CD4-positive, alpha-beta T cell treated with Interleukin-17A for 4 hours (primary cell): ENCODE data around the gene DGKQ.

Experiments
- DNase-seq: peaks from one replicate; pipeline ENCODE4 v3.0.0-alpha.2; 2020; ENCODE audit warnings: mixed read lengths

The DGKQ gene

DNA sequence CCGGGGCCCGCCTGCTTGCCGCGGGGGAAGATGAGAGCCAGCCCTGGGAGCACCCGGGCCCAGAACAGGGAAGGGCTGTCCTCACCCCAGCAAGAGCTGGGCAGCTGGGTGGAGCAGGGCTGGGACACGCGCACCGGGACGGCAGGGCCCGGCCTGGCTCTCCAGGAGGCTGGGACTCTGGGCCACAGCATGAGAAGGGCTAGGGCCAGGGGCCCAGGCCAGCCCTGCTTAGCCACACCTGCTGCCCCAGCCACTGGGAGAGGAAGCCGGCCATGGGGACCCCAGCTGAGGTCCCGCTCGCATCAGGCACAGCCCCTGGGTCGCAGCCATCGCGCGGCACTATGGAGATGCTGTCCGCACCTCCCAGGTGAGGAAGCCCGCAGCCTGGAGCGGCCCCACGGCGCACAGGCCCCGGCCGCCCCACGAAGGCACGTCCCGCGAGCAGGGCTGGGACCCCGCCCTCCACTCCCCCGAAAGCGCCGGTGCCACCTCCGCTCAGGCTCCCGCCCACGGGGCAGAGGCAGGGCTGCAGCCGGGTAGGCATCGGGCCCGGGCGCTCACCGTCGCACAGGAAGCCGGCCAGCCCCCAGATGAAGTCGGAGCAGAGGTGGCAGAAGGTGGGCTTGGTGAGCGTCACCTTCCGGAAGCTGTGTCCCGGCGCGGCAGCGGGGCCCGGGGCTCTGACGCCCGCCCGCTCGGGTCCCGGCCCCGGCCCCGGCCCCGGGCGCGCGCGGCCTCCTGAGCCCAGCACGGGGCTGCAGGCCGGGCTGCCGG, 531 bp downstream of the DGKQ start:
- DNase-seq, result peak; percentile 71

DNA sequence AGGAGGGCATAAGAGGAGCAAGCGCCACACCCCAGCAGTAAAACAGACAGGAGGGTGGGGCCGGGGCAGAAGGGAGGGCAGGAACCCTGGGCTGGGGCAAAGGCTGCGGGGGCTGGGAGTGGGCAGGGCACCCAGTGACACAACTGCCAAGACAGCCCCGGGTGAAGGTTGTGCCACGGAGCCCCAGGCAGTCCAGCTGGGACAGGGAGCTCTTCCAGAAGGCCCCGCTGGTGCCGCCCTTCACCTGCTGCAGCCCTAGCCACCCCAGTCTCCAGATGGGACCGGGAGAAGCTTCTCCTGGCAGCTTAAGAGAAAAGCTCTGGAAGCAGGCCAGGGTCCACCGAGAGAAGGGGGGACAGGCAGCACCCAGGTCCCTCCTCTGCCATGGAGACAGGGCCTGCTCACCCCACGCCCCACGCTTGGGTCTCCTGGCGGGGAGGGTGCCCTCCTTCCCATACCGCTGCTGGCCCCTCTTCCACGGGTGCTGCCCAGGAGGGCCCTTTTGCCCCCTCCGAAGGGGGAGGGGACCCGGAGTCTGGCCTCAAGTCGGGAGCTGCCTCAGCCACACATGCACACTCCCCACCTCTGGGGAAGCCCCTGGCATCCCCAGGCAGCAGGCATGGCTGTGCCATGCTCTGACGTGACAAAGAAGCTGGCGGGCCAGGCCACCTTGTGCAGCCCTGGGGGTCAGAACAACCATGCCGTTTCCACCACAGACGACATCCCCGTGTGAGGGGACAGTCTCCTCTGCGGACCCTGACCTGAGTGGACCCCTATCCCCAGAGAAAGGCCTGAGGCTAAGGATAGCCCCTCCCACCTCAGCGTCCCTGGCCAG, 1.5 kb downstream of the DGKQ start:
- DNase-seq, result no peak

DNA sequence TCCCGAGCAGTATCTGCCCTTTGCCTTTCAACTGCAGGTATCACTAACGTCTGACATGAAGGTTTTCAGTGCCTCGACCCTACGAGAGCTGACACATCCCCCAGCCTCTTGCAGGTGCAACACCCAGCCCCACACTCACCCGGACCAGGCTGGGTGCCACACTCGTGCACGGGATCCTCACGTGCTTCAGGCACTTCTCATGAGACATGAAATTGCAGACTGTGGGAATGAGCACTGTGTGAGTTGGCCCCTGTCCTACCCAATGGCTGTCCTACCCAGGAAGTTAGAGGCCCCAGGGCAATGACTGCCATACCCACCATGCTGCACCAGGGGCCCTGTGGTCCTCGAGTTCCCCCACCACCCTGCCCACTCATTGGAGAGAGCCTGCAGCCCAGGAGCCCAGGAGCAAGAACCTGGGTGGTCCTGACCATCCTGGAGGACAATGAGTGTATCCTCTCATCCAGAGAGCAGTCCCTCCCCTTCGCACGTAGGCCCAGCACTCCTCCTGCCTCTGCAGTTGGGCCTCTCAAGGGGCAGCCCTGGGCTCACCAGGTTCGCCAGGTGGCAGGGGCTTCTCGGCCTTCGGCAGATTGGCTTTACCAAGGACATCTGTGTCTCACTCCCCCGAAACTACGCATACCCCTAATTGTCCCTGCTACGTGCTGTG, 2.4 kb downstream of the DGKQ start:
- no peak for DNase-seq

DNA sequence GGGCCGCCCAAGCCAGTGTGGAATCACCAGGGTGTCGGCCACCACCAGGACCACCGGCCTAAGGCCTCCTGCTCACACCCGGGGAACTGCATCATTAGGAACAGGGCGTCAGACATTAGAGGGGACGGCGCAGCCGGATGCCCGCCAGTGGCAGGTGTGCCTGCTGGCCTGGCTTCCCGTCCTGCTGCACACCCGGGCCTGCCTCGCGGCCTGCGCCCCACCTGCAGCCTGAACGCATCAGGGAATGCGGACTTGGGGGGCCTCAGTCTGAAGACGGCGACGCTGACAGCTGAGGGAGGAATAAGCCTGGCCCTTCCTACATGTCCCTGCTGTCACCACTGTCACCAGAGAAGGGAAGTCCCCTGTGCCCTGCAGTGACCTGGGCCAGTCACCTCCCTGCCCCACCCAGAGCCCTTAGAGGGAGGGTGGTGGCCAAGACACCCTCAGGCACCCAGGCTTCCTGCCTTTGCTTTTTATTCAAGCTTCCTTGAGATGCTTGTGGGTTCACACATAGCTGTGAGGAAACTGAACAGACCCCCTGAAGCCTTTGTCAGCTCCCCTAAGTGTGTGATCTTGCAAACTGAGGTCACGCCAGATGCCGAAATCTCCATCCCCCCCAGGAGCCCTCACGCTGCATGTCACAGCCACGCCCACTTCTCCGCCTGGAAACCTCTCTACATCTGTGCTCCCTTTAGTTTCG, 3.2 kb downstream of the DGKQ start:
- DNase-seq, result no peak

DNA sequence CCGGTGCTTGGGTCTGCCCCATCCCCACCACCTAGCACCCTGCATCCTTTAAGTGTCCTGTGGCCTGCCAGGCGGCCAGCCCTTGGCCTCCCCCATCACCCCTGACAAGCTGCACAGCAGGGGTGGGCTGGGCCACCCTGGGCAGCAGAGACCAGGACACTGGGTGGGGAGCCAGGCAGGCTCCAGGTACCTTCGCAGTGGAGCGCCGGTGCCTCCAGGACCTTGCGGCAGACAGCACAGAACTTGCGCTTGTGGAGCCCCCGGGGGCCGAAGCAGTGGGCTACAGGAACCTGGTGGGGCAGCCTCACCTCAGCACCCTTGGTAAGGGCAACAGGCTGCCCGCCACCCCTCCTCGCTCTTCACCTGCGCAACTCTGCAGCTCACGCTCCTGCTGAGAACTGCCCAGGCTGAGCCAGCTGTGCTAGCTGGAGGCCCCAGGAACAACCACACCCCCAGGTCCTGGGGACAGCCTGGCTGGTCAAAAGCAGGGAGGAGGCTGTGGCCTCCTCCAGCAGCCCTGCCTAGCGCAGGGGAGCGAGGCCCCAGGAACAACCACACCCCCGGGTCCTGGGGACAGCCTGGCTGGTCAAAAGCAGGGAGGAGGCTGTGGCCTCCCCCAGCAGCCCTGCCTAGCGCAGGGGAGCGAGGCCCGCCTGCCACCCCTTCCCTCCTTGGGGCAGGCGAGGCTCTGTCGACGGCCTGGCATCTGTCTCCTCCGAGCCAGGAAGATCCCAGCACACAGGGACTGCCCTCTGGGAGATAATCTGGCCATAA, 4.6 kb downstream of the DGKQ start:
- DNase-seq, result no peak

DNA sequence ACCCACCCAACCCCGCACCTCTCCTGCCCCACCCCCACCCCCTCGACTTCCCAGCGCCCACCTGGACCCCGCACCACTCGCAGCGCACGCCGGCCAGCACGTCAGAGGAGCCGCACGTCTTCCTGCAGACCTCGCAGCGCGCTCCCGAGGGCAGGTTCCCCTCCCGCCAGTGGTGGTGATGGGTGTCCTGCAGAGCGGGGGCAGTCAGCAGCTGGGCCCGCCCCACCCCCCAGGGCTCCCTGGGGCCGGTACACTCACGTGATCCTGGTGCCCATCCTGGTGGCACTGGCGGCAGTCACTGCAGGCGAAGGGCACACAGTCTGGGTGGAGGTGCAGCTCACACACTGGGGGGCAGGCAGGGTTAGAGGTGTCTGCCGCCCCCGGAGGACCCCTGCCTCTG, 5.1 kb downstream of the DGKQ start:
- no peak for DNase-seq

DNA sequence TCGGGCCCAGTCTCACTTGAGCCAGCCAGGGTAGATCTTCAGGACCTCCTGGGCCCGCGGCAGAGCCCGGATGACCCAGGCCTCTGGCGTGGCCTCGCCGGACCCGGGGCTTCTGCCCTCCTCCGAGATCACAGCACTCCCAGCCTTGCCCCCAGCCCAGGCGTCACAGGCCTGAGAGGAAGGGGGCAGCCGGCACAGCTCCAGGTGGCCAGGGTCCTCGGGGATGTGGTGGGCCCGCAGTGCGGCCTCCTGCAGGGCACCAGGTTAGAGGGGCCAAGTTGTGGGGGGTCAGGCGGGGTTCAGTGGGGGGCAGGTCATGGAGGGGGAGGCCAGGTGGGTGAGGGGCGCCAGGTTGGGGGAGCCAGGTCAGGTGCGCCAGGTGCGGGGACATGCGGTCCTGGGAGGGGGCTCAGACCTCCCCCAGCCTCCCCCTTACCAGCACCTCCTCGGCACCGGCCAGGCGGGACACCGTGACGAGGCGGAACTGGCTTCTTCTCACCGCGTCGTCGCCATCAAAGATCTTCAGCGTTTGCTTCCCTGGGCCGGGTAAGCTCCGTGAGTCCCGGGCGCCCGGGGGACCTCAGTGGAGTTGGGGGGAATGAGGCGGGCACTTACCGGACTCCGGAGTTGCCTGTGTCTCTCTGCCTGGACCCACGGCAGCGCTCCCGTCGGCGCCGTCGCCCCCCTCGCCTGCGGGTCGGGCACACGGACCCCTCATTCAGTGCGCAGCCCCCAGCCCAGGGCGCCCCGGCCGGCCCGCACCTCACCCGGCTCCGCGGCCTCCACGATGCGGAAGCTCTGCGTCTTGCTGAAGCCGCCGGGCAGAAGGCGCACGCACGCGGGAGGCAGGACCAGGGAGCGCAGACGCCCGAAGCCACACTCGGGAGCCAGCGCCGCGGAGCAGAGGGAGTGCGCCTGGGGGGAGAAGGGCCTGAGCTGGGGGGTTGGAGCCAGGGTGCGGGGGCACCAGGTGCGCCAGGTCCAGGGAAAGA, 6.0 kb downstream of the DGKQ start:
- DNase-seq, result no peak

DNA sequence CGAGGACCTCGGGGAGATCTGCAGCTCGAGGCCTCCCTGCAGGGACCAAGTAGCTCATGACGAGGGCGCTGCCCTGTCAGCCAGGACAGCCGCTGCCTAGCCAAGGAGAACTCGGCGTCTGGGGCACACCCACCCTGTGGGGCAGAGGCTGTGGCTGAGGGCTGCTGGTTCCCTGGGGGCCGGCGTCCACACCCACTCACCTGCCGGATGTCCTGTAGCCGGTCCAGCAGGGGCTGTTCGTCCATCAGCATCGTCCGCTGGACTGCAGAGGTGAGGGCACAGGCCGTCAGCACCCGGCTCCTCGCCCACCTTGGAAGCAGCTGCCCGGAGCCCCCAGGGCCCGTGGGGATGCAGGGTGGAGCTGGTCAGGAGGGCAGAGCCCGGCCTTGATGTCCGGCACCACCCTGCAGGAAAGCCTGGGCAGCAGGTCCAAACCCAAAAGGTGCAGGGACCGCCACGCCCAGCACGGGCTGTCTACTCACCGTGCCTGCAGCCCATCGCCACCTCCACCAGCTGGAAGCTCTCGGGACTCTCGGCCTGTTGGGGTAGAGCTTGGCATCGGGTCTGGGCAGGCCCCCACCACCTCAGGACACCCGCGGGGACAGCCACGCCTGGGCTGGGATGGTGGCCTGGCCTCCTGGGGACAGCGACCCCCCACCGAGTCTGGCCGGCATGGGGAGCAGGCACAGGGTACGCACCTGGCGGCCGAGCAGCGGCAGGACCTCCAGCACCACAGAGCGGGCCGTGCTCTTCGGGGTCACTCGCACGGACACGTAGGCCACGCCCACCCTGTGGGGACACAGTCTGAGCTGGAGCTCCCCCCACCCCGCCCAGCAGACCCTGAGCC, 6.9 kb downstream of the DGKQ start:
- no peak for DNase-seq

DNA sequence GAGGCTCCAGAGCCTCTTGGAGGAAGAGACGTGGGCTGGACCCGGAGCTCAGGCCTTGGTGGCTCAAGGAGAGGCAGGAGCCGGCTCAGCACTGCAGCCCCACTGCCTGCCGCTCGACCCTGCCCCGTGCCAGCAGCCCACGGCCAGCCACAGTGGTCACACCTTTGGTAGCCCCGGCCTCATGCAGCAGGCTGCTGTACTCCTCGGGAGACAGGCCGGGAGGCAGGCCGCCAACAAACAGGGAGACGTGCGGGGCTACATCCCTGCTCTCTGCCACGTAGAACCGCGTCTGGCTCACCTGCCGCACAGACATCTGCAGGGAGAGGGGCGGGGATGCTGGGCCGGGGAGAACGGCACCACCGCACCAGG, 7.6 kb downstream of the DGKQ start:
- DNase-seq, result no peak

DNA sequence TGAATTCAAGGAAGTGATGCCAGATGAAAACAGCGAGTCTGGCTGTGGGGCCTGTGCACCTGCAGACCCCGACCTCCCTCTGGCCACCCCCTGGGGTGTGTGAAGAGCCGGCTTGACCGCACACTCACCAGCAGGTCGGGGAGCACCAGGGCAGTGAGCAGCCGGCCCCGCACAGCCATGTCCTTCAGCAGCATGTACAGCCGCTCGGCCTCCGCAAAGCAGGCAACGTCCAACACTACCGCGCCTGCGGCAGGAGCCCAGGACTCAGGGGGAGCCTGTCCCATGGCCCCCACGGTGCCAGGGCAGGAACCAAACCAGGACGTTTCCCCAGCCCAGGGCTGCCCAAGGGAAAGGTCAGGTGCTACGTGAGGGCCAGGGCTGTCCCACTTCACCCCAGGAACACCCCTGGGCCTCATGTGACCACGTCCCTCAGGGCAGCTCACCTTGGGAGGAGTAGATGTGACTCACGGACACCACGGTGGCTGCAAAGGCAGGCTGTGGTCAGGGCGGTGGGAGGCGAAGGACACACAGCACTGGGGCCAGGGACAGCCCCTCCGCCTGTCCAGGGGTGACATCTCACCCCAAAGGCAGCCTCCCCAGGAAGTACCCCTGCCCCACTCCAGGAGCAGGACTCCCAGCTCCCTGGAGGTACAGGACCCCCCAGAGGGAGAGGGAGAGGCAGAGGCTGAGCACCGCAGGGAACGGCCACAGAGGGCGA, 8.2 kb downstream of the DGKQ start:
- DNase-seq, result no peak

DNA sequence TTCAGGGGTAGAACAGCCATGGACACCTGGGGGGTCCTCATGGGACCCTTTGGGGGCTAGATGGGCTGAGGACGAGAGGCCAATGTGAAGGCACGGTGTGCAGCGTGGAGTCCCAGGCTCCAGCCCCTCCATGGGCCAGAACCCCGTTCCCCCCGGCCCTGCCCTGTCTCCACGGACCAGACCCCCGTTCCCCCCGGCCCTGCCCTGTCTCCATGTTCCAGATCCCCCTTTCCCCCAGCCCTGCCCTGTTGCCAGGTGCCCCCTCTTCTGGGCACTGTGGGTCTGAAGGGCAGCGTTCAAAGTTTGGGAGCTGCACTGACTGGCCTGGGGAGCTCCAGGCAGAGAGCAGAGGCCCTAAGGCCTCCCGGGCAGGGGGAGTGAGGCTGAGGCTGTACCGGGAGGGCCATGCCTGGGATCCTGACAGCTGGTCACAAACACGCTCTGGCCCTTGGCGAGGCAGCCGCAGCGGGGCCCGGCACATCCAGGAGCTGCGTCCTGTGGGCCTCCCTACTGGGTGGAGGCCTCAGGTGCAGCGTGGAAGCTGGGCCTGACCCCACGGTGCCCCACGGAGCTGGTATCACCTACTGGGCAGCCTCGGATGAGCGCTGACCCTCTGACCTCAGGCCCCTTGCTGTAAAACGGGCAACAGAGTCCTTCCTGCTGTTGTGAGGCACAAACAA, 8.9 kb downstream of the DGKQ start:
- DNase-seq, result no peak

DNA sequence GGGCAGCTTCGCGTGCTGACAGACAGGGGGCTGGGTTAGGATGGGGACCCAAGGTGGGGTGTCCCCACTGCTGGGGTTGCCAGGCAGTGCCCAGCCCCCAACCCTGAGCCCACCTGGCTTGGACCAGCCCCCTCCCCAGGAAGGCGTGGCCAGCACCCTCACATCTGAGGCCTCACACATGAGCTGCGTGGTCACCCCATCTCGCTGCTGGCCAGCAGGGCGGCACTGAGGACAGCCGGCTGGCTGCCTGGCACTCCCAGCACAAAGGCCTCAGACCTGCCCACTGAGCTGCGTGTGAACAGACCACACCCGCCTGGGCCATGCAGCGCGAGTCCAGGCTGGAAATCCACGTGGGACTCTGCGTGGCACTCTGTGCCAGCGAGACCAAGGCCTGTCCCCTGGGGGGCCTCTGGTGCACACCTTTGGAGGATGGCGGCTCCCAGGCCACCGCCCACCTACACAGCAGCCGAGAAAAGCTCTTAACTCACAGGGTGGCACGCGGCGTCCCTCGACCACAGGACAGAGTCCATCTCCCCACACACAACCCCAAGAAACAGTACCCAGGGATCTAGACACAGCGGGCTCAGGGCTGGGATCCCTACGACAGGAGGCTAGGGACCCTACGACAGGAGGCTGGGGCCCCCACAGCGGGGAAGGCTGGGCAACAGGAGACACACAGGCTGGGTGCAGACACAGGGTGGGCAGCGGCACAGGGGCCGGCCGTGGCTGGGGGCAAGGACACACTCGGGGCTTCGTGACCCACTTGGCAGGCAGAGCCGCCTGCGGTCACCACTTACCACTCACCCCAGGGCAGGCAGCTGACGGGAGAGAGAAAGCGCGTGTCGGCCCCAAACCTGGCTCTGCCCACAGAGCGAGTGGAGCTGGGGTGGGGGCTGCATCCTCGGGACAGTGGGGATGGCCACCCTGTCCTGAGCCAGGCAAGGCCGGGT, 9.8 kb downstream of the DGKQ start:
- DNase-seq, result no peak

DNA sequence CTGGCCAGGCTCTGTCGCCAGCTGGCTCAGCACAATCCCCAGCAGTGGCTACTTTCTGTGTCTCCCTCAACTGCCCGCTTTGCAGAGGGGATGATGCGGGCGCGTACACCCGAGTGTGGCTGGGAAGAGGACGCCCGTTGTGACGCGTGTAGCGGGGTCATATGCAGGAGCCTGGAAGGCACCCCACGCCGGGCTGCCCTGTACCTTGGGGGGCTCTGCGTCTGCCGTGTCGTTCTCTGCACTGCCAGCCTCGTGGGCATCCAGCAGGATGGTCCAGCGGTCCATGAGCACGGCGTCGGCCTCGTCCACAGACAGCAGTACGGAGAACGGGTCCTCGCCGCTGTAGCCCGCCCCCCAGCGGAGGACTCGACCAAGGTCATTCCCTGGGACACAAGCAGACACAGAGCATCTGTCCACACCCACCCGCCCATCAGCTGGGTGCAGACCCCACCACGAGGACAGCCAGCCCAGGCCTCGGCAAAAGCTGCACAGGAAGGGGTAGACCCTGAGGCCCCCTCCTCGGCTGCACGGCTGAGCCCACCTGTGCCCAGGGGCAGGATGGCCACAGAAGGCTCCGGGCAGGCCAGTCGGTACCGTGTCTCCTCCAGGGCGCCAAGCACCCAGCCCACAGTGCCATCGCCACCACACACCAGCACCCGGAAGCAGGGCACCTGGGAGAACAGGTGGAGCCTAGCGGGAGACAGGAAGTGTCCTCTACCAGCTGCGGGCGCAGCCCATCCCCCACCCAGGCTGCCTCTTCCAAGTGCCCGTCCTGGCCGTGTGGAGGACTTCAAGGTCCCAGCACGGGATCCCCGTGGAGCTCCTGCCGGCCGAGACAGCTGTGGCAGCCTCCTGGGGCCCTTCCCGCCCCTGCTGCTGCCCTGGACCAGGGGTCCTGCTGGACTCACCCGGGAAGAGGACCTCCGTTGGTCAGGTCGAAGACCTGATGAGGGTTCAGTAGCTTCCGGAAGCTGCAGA, 10.8 kb downstream of the DGKQ start:
- DNase-seq, result no peak

DNA sequence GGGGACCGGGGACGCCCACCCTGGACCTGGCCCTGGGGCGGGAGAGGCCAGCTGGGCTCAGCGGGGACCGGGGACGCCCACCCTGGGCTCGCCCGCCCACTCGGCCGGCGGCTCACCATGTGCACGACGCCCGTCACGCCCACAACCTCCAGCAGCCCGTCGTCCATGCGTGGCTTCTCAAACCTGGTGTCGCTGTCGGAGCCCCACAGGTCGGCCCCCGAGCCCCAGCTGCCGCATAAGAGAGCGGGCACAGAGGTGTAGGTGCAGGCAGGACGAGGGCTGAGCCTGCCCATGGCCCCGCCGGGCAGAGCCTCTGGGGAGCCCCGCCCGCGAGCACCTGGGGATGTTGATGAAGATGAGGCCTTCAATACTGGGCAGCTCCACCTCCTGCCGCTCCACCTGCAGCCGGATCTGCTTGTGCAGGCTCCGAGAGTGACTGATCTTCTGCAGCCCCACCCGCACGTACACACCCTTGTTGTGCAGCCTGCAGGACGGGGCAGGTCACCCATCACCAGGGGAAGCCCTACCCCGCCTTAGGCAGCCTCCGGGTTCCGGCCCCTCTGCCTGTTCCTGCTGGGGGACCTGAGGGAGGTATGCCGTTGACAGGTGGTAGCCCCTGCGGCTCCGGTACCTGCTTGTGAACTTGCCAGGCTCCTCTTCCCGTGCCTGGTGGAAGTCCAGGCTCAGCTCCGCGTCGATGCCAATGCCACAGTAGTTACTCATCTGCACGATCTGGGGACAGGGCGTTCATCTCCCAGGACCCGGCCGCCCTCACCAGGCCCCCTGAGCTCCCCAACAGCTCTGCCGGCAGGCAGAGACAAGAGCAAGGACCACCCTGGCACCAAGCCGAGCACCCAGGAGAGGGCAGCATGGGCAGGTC, 11.8 kb downstream of the DGKQ start:
- DNase-seq, result no peak

DNA sequence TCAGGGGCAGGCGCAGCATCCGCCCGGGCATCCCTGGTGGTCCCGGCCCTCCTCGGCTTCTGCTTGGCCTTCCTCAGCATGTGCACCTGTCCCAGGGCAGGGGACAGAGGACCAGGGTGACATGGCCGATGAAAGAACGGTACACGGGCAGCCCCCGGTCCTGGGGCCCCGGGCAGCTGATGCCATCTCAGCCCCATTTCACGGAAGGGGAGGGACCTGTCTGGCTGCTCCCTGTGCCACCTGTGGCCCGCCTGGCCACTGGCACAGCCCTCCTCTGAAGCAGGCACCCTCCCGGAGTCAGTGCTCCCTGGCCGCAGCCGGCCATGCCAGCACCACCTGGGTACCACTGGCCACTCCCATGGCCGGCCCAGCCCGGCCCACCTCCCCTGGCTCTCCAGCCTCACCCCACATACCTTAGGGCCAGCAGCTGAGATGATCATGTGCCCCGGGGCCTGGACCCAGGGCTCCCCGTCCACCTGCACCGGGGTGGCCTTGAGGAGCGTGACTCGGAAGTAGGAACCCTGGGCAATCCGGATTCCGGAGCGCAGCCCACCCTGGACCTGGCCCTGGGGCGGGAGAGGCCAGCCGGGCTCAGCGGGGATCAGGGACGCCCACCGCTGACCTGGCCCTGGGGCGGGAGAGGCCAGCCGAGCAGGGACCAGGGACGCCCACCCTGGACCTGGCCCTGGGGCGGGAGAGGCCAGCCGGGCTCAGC, 12.6 kb downstream of the DGKQ start:
- no peak for DNase-seq
